ENCODE measurements around the gene H3-3A. TPM values are rescaled to one million over a fixed set of nuclear protein-coding genes. Genes with fewer than 3 reads are reported as not detected.

The H3-3A gene
- total and polyA plus RNA-seq, 2 donors (not counting 1 experiment from before 2014, with no cell fraction given), result 86.2 to 312 TPM

GRCh38 chr1:226120398-226120797 is 57.9 kb downstream of the H3-3A start:
- Histone ChIP-seq H3K4me2 (ENCODE audit: extremely low read depth, insufficient read depth, low read length) (no peak overlapping the region), H3K27me3 (ENCODE audit: control insufficient read depth, insufficient read depth, low read length) (no peaks in the 10 kb centered on the region), H2AFZ (ENCODE audit: low read length) (no peak overlapping the region), H3K79me2 (ENCODE audit: control insufficient read depth, insufficient read depth, low read length) (no peaks in the 10 kb centered on the region), H3K27ac (ENCODE audit: insufficient read depth, low read length) (no peak overlapping the region), H3K9me3 (ENCODE audit: control insufficient read depth, insufficient read depth, low read depth, low read length) (no peaks in the 10 kb centered on the region), H3K9ac (ENCODE audit: insufficient read depth, low read length) (no peak overlapping the region), H3K4me3 (replicated peaks in 1 of 4; ENCODE audit: control extremely low read depth in 1 of 4, insufficient read depth in 1 of 4, low read depth in 3 of 4, low read length in 4 of 4) (no peak overlapping the region), H3K4me1 (ENCODE audit: control insufficient read depth, extremely low read depth, insufficient read depth, low read length) (no peaks in the 10 kb centered on the region), H4K20me1 (ENCODE audit: control insufficient read depth, extremely low read depth, insufficient read depth, low read length) (no peaks in the 10 kb centered on the region), H3K36me3 (ENCODE audit: control insufficient read depth, insufficient read depth, low read length) (no peaks in the 10 kb centered on the region)
- TF ChIP-seq EZH2 (IDR thresholded peaks at IDR 0.05; ENCODE audit: low read length, missing control alignments), result no peak
- TF ChIP-seq CTCF (conservative IDR thresholded peaks at IDR 0.05 in 1 of 2, IDR thresholded peaks at IDR 0.05 in 1 of 2; ENCODE audit: low read depth in 1 of 2, low read length in 2 of 2), result no peak
- DNase-seq (ENCODE audit: low read depth in 2 of 2), result no peak

GRCh38 chr1:226121049-226121586 is 58.6 kb downstream of the H3-3A start:
- TF ChIP-seq CTCF (conservative IDR thresholded peaks at IDR 0.05 in 1 of 2, IDR thresholded peaks at IDR 0.05 in 1 of 2; ENCODE audit: low read depth in 1 of 2, low read length in 2 of 2) (no peak), EZH2 (IDR thresholded peaks at IDR 0.05; ENCODE audit: low read length, missing control alignments) (no peak)
- no peak overlapping the region for H3K9ac ChIP-seq (ENCODE audit: insufficient read depth, low read length)
- H3K4me3 ChIP-seq (replicated peaks in 1 of 4; ENCODE audit: control extremely low read depth in 1 of 4, insufficient read depth in 1 of 4, low read depth in 3 of 4, low read length in 4 of 4), result peak overlapping the region in 1 of 4 experiments; percentile 72
- no peaks in the 10 kb centered on the region for H3K36me3 ChIP-seq (ENCODE audit: control insufficient read depth, insufficient read depth, low read length)
- H4K20me1 ChIP-seq (ENCODE audit: control insufficient read depth, extremely low read depth, insufficient read depth, low read length), result no peaks in the 10 kb centered on the region
- H3K79me2 ChIP-seq (ENCODE audit: control insufficient read depth, insufficient read depth, low read length), result no peaks in the 10 kb centered on the region
- DNase-seq (ENCODE audit: low read depth in 2 of 2), result no peak
- H3K9me3 ChIP-seq (ENCODE audit: control insufficient read depth, insufficient read depth, low read depth, low read length), result no peaks in the 10 kb centered on the region
- no peak overlapping the region for H3K27ac ChIP-seq (ENCODE audit: insufficient read depth, low read length)
- peak overlapping the region; percentile 88 for H3K4me2 ChIP-seq (ENCODE audit: extremely low read depth, insufficient read depth, low read length)
- H2AFZ ChIP-seq (ENCODE audit: low read length), result no peak overlapping the region
- no peaks in the 10 kb centered on the region for H3K4me1 ChIP-seq (ENCODE audit: control insufficient read depth, extremely low read depth, insufficient read depth, low read length)
- H3K27me3 ChIP-seq (ENCODE audit: control insufficient read depth, insufficient read depth, low read length), result no peaks in the 10 kb centered on the region

Other genes with a start within 250 kb of the H3-3A start
- gene TMEM63A, start 180.3 kb upstream of the H3-3A start, total RNA-seq, result 16.2 and 24.1 TPM in 2 replicates
- 14.1 and 14.5 TPM in 2 replicates for gene TMEM63A, start 180.3 kb upstream of the H3-3A start, polyA plus RNA-seq
- gene LEFTY1, start 173.6 kb upstream of the H3-3A start, total RNA-seq, result 0.26 TPM in 1 of 2 replicates, not detected in the other
- gene LEFTY1, start 173.6 kb upstream of the H3-3A start, polyA plus RNA-seq, result not detected in 2 replicates
- 30.6 and 32.4 TPM in 2 replicates for gene PYCR2, start 138.5 kb upstream of the H3-3A start, total RNA-seq
- gene PYCR2, start 138.5 kb upstream of the H3-3A start, polyA plus RNA-seq, result 28.6 and 35.5 TPM in 2 replicates
- gene LEFTY2, start 121.5 kb upstream of the H3-3A start, total RNA-seq, result under 0.01 TPM in 1 of 2 replicates, not detected in the other
- gene LEFTY2, start 121.5 kb upstream of the H3-3A start, polyA plus RNA-seq, result 0.05 TPM in 1 of 2 replicates, not detected in the other
- gene SDE2, start 63.4 kb upstream of the H3-3A start, total RNA-seq, result 24.7 and 25.8 TPM in 2 replicates
- gene SDE2, start 63.4 kb upstream of the H3-3A start, polyA plus RNA-seq, result 17.2 and 17.7 TPM in 2 replicates
- gene ACBD3, start 124.0 kb downstream of the H3-3A start, total RNA-seq, result 60.9 and 67.7 TPM in 2 replicates
- gene ACBD3, start 124.0 kb downstream of the H3-3A start, polyA plus RNA-seq, result 62.3 and 85.0 TPM in 2 replicates
- not detected in 2 replicates for gene MIXL1, start 160.9 kb downstream of the H3-3A start, total RNA-seq
- gene MIXL1, start 160.9 kb downstream of the H3-3A start, polyA plus RNA-seq, result 0.07 and 0.08 TPM in 2 replicates
- 2.8 TPM in 2 replicates for gene LIN9, start 246.4 kb downstream of the H3-3A start, total RNA-seq
- 2.3 and 5.2 TPM in 2 replicates for gene LIN9, start 246.4 kb downstream of the H3-3A start, polyA plus RNA-seq